ENCODE data around the gene TCF4.

The TCF4 gene

GRCh38 chr18:55546851-55547704 lies 40.9 kb downstream of the TCF4 start:
- no peak for DNase-seq (ENCODE audit: low spot score)

GRCh38 chr18:55544014-55544413 lies 44.0 kb downstream of the TCF4 start:
- peak; percentile 16 for DNase-seq (ENCODE audit: low spot score)

- DNase-seq (ENCODE audit: low spot score): peak; percentile 38
Measured at GRCh38 chr18:55543130-55543704, 44.8 kb downstream of the TCF4 start.

GRCh38 chr18:55541571-55541970 lies 46.4 kb downstream of the TCF4 start:
- DNase-seq (ENCODE audit: low spot score): no peak

GRCh38 chr18:55539240-55539639 lies 48.8 kb downstream of the TCF4 start:
- DNase-seq (ENCODE audit: low spot score): no peak

- no peak for DNase-seq (ENCODE audit: low spot score)
Measured at GRCh38 chr18:55534996-55535395, 53.0 kb downstream of the TCF4 start.

GRCh38 chr18:55534547-55534946 lies 53.4 kb downstream of the TCF4 start:
- DNase-seq (ENCODE audit: low spot score): no peak

- DNase-seq (ENCODE audit: low spot score): no peak
Measured at GRCh38 chr18:55530166-55530565, 57.8 kb downstream of the TCF4 start.

- no peak for DNase-seq (ENCODE audit: low spot score)
Measured at GRCh38 chr18:55529581-55529980, 58.4 kb downstream of the TCF4 start.

- no peak for DNase-seq (ENCODE audit: low spot score)
Measured at GRCh38 chr18:55525845-55526244, 62.1 kb downstream of the TCF4 start.

- DNase-seq (ENCODE audit: low spot score): no peak
Measured at GRCh38 chr18:55524353-55525073, 63.5 kb downstream of the TCF4 start.

GRCh38 chr18:55523001-55523400 lies 65.0 kb downstream of the TCF4 start:
- DNase-seq (ENCODE audit: low spot score): no peak

GRCh38 chr18:55522011-55522410 lies 66.0 kb downstream of the TCF4 start:
- peak; percentile 56 for DNase-seq (ENCODE audit: low spot score)

- no peak for DNase-seq (ENCODE audit: low spot score)
Measured at GRCh38 chr18:55517055-55517454, 70.9 kb downstream of the TCF4 start.

GRCh38 chr18:55515941-55516710 lies 71.9 kb downstream of the TCF4 start:
- no peak for DNase-seq (ENCODE audit: low spot score)

- no peak for DNase-seq (ENCODE audit: low spot score)
Measured at GRCh38 chr18:55515214-55515613, 72.8 kb downstream of the TCF4 start.

- no peak for DNase-seq (ENCODE audit: low spot score)
Measured at GRCh38 chr18:55513161-55513560, 74.8 kb downstream of the TCF4 start.

- no peak for DNase-seq (ENCODE audit: low spot score)
Measured at GRCh38 chr18:55511277-55511676, 76.7 kb downstream of the TCF4 start.

- DNase-seq (ENCODE audit: low spot score): no peak
Measured at GRCh38 chr18:55510809-55511208, 77.2 kb downstream of the TCF4 start.

- DNase-seq (ENCODE audit: low spot score): no peak
Measured at GRCh38 chr18:55509631-55510324, 78.2 kb downstream of the TCF4 start.

GRCh38 chr18:55508651-55509050 lies 79.3 kb downstream of the TCF4 start:
- DNase-seq (ENCODE audit: low spot score): no peak

Measured in SK-N-DZ (cell line).